Mesenchymal stem cell (in vitro differentiated cells and primary cell): ENCODE measurements around the gene MINDY3.
A peak's percentile ranks its signal among the peaks of the same experiment; 100 is the strongest.
"Not testable (repeated sequence)": the region's sequence is repeated elsewhere in the genome, so short reads cannot be mapped to it uniquely, and the experiment has no call there.

Source experiments
- DNase-seq: peaks from one replicate; pipeline ENCODE4 v3.0.0-alpha.2; 2013
- H2AFZ ChIP-seq: one replicate; pipeline ENCODE4 v1.6.1; 2013; ENCODE audit warnings: low read depth, mild to moderate bottlenecking, control low read depth, inconsistent platforms, low read length, moderate library complexity
- H2AK5ac ChIP-seq: 2 replicates; pipeline ENCODE4 v1.6.1; 2013; ENCODE audit warnings: low read length, moderate library complexity, mild to moderate bottlenecking, inconsistent platforms; ENCODE audit not compliant: severe bottlenecking
- H2BK120ac ChIP-seq: one replicate; pipeline ENCODE4 v1.6.1; 2013; ENCODE audit warnings: low read depth, mild to moderate bottlenecking, inconsistent platforms, low read length, moderate library complexity
- H2BK12ac ChIP-seq, 2 experiments: one replicate each; pipeline ENCODE4 v1.6.1; 2013; ENCODE audit warnings: inconsistent platforms in 2 of 2, low read length in 2 of 2, mild to moderate bottlenecking in 2 of 2, moderate library complexity in 2 of 2, control low read depth in 1 of 2
- H2BK15ac ChIP-seq: one replicate; pipeline ENCODE4 v1.6.1; 2013; ENCODE audit warnings: mild to moderate bottlenecking, low read depth, inconsistent platforms; ENCODE audit not compliant: poor library complexity, severe bottlenecking
- H2BK5ac ChIP-seq: 2 replicates; pipeline ENCODE4 v1.6.1; 2013; ENCODE audit warnings: low read depth, mild to moderate bottlenecking, low read length, control low read depth, inconsistent platforms; ENCODE audit not compliant: poor library complexity, severe bottlenecking
- H3K14ac ChIP-seq, 2 experiments: one replicate each; pipeline ENCODE4 v1.6.1; 2013; ENCODE audit warnings: inconsistent platforms in 2 of 2, low read length in 2 of 2, control low read depth in 1 of 2, mild to moderate bottlenecking in 1 of 2, moderate library complexity in 1 of 2
- H3K18ac ChIP-seq, 2 experiments: one replicate each; pipeline ENCODE4 v1.6.1; 2013; ENCODE audit warnings: inconsistent platforms in 2 of 2, low read length in 2 of 2, control low read depth in 1 of 2, low read depth in 1 of 2, mild to moderate bottlenecking in 1 of 2
- H3K23ac ChIP-seq, 2 experiments: one replicate each; pipeline ENCODE4 v1.6.1; 2013; ENCODE audit warnings: inconsistent platforms in 2 of 2, low read length in 2 of 2, mild to moderate bottlenecking in 2 of 2, moderate library complexity in 2 of 2, control low read depth in 1 of 2
- H3K27ac ChIP-seq: 2 replicates; pipeline ENCODE4 v1.5.1; 2013; ENCODE audit warnings: mild to moderate bottlenecking, moderate library complexity, low read length, control low read depth, inconsistent platforms; ENCODE audit not compliant: poor library complexity, severe bottlenecking
- H3K27me3 ChIP-seq, 2 experiments: 2 replicates each; pipeline versions ENCODE4 v1.6.1 to v1.7.0; 2013; ENCODE audit warnings: low read length in 2 of 2, mild to moderate bottlenecking in 2 of 2, moderate library complexity in 2 of 2, control low read depth in 1 of 2, inconsistent platforms in 1 of 2; ENCODE audit not compliant: control insufficient read depth in 1 of 2, insufficient read depth in 1 of 2
- H3K36me3 ChIP-seq, 2 experiments: 2 replicates each; pipeline versions ENCODE4 v1.6.1 to v1.7.0; 2013; ENCODE audit warnings: low read length in 2 of 2, control low read depth in 1 of 2, inconsistent platforms in 1 of 2, low read depth in 1 of 2, mild to moderate bottlenecking in 1 of 2; ENCODE audit not compliant: insufficient read depth in 2 of 2, control insufficient read depth in 1 of 2
- H3K4ac ChIP-seq, 2 experiments: one replicate each; pipeline ENCODE4 v1.6.1; 2013; ENCODE audit warnings: inconsistent platforms in 2 of 2, low read length in 2 of 2, mild to moderate bottlenecking in 2 of 2, moderate library complexity in 2 of 2, control low read depth in 1 of 2, low read depth in 1 of 2
- H3K4me1 ChIP-seq: 2 replicates; pipeline ENCODE4 v1.6.1; 2013; ENCODE audit warnings: low read depth, low read length, control low read depth; ENCODE audit not compliant: control insufficient read depth, insufficient read depth
- H3K4me2 ChIP-seq: 2 replicates; pipeline ENCODE4 v1.6.1; 2013; ENCODE audit warnings: low read length, mild to moderate bottlenecking, inconsistent platforms; ENCODE audit not compliant: poor library complexity, severe bottlenecking
- H3K4me3 ChIP-seq, 2 experiments: 2 replicates each; pipeline versions ENCODE4 v1.5.1 to v1.7.0; 2013; ENCODE audit warnings: low read length in 2 of 2, mild to moderate bottlenecking in 2 of 2, control low read depth in 1 of 2, low read depth in 1 of 2; ENCODE audit not compliant: insufficient read depth in 1 of 2
- H3K79me1 ChIP-seq: replicated peaks from 2 replicates; pipeline ENCODE4 v1.6.1; 2013; ENCODE audit warnings: mild to moderate bottlenecking, control low read depth, low read length, inconsistent platforms; ENCODE audit not compliant: poor library complexity, severe bottlenecking
- H3K9ac ChIP-seq: 2 replicates; pipeline ENCODE4 v1.7.0; 2013; ENCODE audit warnings: mild to moderate bottlenecking, low read length, moderate library complexity
- H3K9me3 ChIP-seq: 2 replicates; pipeline ENCODE4 v1.7.0; 2013; ENCODE audit warnings: mild to moderate bottlenecking, low read length; ENCODE audit not compliant: control insufficient read depth
- H4K8ac ChIP-seq: one replicate; pipeline ENCODE4 v1.6.1; 2013; ENCODE audit warnings: inconsistent platforms, mild to moderate bottlenecking, low read length, moderate library complexity
- H4K91ac ChIP-seq: one replicate; pipeline ENCODE4 v1.6.1; 2013; ENCODE audit warnings: mild to moderate bottlenecking, low read length, inconsistent platforms
- WGBS: methylation state at CpG from one replicate; pipeline ENCODE4 v1.1.7; 2013; ENCODE audit warnings: mixed read lengths; 5-methylcytosine and 5-hydroxymethylcytosine counted together

Gene MINDY3

DNA sequence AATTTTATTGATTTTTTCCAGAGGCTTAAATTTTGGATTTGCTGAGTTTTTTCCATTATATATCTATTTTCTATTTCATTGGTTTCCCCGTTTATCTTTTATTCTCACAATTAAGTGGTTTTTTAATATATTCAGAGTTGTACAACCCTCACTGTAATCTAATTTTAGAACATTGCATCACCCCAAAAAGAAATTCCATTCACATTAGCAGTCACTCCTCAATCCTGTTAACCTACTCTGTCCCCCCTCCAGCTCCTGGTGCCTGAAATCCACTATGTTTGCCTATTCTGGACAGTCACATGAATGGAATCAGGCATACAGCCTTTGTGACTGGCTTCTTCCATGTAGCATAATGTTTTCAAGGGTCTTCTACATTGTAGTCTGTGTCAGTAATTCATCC lies 84.8 kb downstream of the MINDY3 start:
- H2BK5ac ChIP-seq = no peak overlapping the region
- no peak overlapping the region for H3K4ac ChIP-seq
- H2BK15ac ChIP-seq = no peak overlapping the region
- H3K4me2 ChIP-seq = no peak overlapping the region
- H2AK5ac ChIP-seq = no peak overlapping the region
- DNase-seq = peak; percentile 74
- H3K79me1 ChIP-seq = no peaks in the 10 kb centered on the region
- H4K8ac ChIP-seq = no peak overlapping the region
- H3K4me3 ChIP-seq = no peak overlapping the region
- H3K27ac ChIP-seq = no peak overlapping the region
- WGBS = 67% methylated on average over 1 of the region's 1 CpG
- no peak overlapping the region for H3K14ac ChIP-seq
- no peak overlapping the region for H3K18ac ChIP-seq
- H3K36me3 ChIP-seq = peaks cover 2 to 37% of the 10 kb centered on the region in 2 experiments
- peaks cover 9% of the 10 kb centered on the region for H3K9me3 ChIP-seq
- no peak overlapping the region for H4K91ac ChIP-seq
- H2BK120ac ChIP-seq = no peak overlapping the region
- no peak overlapping the region for H2AFZ ChIP-seq
- no peak overlapping the region for H2BK12ac ChIP-seq
- H3K27me3 ChIP-seq = no peaks in the 10 kb centered on the region
- H3K4me1 ChIP-seq = no peaks in the 10 kb centered on the region
- H3K23ac ChIP-seq = no peak overlapping the region
- H3K9ac ChIP-seq = peak overlapping the region; percentile 21

DNA sequence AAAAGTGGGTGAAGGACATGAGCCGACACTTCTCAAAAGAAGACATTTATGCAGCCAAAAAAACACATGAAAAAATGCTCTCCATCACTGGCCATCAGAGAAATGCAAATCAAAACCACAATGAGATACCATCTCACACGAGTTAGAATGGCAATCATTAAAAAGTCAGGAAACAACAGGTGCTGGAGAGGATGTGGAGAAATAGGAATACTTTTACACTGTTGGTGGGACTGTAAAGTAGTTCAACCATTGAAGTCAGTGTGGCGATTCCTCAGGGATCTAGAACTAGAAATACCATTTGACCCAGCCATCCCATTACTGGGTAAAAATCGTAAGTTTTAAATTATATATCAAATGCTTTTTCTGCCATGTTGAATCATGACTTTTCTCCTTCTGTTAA lies 85.8 kb downstream of the MINDY3 start:
- not testable (repeated sequence) for H3K4me2 ChIP-seq, H2BK120ac ChIP-seq, H2BK12ac ChIP-seq, H4K8ac ChIP-seq, H2BK15ac ChIP-seq, H3K4me1 ChIP-seq, H2BK5ac ChIP-seq, H2AFZ ChIP-seq, H3K14ac ChIP-seq, H3K27me3 ChIP-seq, H3K4ac ChIP-seq, H2AK5ac ChIP-seq, H3K9me3 ChIP-seq, H3K18ac ChIP-seq, H3K27ac ChIP-seq, H3K23ac ChIP-seq, H4K91ac ChIP-seq, DNase-seq, H3K4me3 ChIP-seq, H3K79me1 ChIP-seq, H3K9ac ChIP-seq
- H3K36me3 ChIP-seq = peaks cover 0 to 28% of the 10 kb centered on the region in 2 experiments
- WGBS = 100% methylated on average over 1 of the region's 4 CpGs

DNA sequence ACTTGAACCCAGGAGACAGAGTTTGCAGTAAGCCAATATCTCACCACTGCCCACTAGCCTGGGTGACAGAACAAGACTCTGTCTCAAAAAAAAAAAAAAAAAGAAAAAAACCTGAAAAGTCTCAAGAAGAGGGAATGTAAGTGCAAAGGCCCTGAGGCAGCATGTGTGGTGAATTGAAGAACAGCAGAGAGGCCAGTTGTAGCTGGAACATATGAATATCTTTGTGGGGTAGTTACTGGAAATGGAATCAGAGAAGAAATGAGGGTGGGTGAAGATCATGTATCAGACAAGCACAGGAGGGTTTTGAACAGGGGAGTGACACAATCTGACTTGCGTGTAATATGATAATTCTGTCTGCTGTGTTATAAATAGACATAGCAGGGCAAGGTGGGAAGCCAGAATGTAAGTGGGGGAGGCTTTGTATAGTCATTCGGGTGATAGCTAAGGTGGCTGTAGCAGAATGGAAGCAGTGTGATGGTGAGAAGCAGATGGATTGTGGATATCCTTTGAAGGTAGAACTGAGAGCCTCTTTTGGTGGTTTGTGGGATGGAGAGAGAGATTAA lies 95.3 kb downstream of the MINDY3 start:
- Histone ChIP-seq H3K4me3 (no peak overlapping the region), H3K18ac (no peak overlapping the region), H2BK15ac (no peak overlapping the region), H3K4me2 (no peak overlapping the region), H2AFZ (no peak overlapping the region), H3K14ac (no peak overlapping the region), H2AK5ac (no peak overlapping the region), H2BK12ac (no peak overlapping the region), H3K27ac (no peak overlapping the region), H3K4me1 (no peaks in the 10 kb centered on the region), H3K36me3 (no peaks in the 10 kb centered on the region), H3K79me1 (no peaks in the 10 kb centered on the region), H3K23ac (no peak overlapping the region), H4K91ac (no peak overlapping the region), H3K4ac (no peak overlapping the region), H3K27me3 (no peaks in the 10 kb centered on the region), H2BK5ac (no peak overlapping the region), H3K9me3 (no peaks in the 10 kb centered on the region), H2BK120ac (no peak overlapping the region), H4K8ac (no peak overlapping the region), H3K9ac (no peak overlapping the region)
- DNase-seq = no peak
- 93% methylated on average over 2 of the region's 2 CpGs for WGBS

DNA sequence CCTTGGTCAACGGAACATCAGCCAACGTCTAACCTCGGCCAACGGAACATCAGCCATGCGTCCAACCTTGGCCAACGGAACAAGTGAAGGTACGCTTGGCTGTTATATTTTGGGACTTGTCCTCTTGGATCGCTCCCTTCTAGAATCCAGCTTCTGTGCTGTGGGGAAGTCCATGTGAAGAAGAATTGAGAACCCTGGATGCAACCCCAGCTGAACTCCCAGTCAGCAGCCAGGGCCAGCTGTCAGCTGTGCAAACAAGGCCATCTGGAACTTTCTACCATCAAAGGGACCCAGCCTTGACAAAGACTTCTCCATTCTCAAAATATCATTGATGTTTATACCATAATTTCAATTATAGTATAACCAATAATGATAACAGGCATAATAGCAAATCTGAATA lies 97.3 kb downstream of the MINDY3 start:
- H3K79me1 ChIP-seq = no peaks in the 10 kb centered on the region
- no peak overlapping the region for H2BK120ac ChIP-seq
- no peak overlapping the region for H3K14ac ChIP-seq
- no peaks in the 10 kb centered on the region for H3K9me3 ChIP-seq
- no peak overlapping the region for H3K27ac ChIP-seq
- H3K9ac ChIP-seq = no peak overlapping the region
- H4K91ac ChIP-seq = no peak overlapping the region
- H3K36me3 ChIP-seq = no peaks in the 10 kb centered on the region
- 98% methylated on average over 8 of the region's 8 CpGs for WGBS
- no peak overlapping the region for H3K4me2 ChIP-seq
- H2BK5ac ChIP-seq = no peak overlapping the region
- H3K4ac ChIP-seq = no peak overlapping the region
- H2AFZ ChIP-seq = no peak overlapping the region
- no peak for DNase-seq
- no peak overlapping the region for H3K23ac ChIP-seq
- H3K4me3 ChIP-seq = no peak overlapping the region
- H2BK15ac ChIP-seq = no peak overlapping the region
- H2BK12ac ChIP-seq = no peak overlapping the region
- H2AK5ac ChIP-seq = no peak overlapping the region
- peaks cover 0 to 5% of the 10 kb centered on the region in 2 experiments for H3K27me3 ChIP-seq
- no peaks in the 10 kb centered on the region for H3K4me1 ChIP-seq
- H3K18ac ChIP-seq = no peak overlapping the region
- H4K8ac ChIP-seq = no peak overlapping the region
